H1 (cell line): ENCODE data around the gene DDI2. TPM values are rescaled to one million over a fixed set of nuclear protein-coding genes. Genes with fewer than 3 reads are reported as not detected.

Experiments
- CTCF ChIA-PET: fragments of 300-600 bp; sonication (Branson Sonifier 250); formaldehyde crosslinking; loops from one replicate; lab custom pipeline; 2021; ENCODE audit not compliant: partially characterized antibody; lab: Charles Lee
- POLR2A ChIA-PET: fragments of 300-600 bp; sonication (Branson Sonifier 250); formaldehyde crosslinking; loops from one replicate; lab custom pipeline; 2021; ENCODE audit warnings: inconsistent platforms; ENCODE audit not compliant: partially characterized antibody; lab: Charles Lee
- DNase-seq, 2 experiments: peaks; one replicate each; pipeline versions ENCODE4 v3.0.0 to v3.0.0-alpha.2; 2010 to 2022; ENCODE audit warnings: low spot score in 2 of 2, low read depth in 1 of 2, mixed read lengths in 1 of 2
- FAIRE-seq: peaks from 2 replicates; lab custom pipeline; 2011; peaks lifted over from hg19 to GRCh38; lab: Jason Lieb, UNC
- H2AFZ ChIP-seq: 2 replicates; pipeline ENCODE4 v1.8.1; 2012; ENCODE audit warnings: low read length, inconsistent platforms
- H2AK5ac ChIP-seq: 2 replicates; pipeline ENCODE4 v1.6.1; 2013; ENCODE audit warnings: low read depth, low read length
- H2BK120ac ChIP-seq: replicated peaks from 2 replicates; pipeline ENCODE3; 2013; ENCODE audit warnings: low read depth, low read length, inconsistent platforms
- H2BK12ac ChIP-seq: 2 replicates; pipeline ENCODE4 v1.6.1; 2013; ENCODE audit warnings: low read depth, low read length
- H2BK15ac ChIP-seq: 2 replicates; pipeline ENCODE4 v1.6.1; 2013; ENCODE audit warnings: low read length
- H2BK20ac ChIP-seq: 2 replicates; pipeline ENCODE4 v1.6.1; 2013; ENCODE audit warnings: low read length
- H2BK5ac ChIP-seq: 2 replicates; pipeline ENCODE4 v1.6.1; 2013; ENCODE audit warnings: low read depth, low read length
- H3K14ac ChIP-seq: 2 replicates; pipeline ENCODE4 v1.6.1; 2013; ENCODE audit warnings: inconsistent platforms; ENCODE audit not compliant: insufficient read length
- H3K18ac ChIP-seq: 2 replicates; pipeline ENCODE4 v1.6.1; 2013; ENCODE audit warnings: low read length; ENCODE audit errors: extremely low read depth
- H3K23ac ChIP-seq: 2 replicates; pipeline ENCODE4 v1.6.1; 2013; ENCODE audit warnings: inconsistent platforms; ENCODE audit not compliant: insufficient read length
- H3K23me2 ChIP-seq: 2 replicates; pipeline ENCODE4 v1.6.1; 2013; ENCODE audit warnings: low read depth, low read length
- H3K27ac ChIP-seq: 2 replicates; pipeline ENCODE4 v1.6.1; 2011; ENCODE audit warnings: low read depth, low read length, inconsistent platforms
- H3K27me3 ChIP-seq, 4 experiments: replicated peaks in 1 of 4; 1 replicate in 1 of 4; 2 replicates in 3 of 4; pipeline versions ENCODE4 v1.6.1 to v1.8.1; 2011 to 2013; ENCODE audit warnings: low read length in 3 of 4, mild to moderate bottlenecking in 3 of 4, inconsistent platforms in 2 of 4, mixed read lengths in 2 of 4, moderate library complexity in 1 of 4; ENCODE audit not compliant: control insufficient read depth in 3 of 4, insufficient read depth in 3 of 4; ENCODE audit errors: extremely low read depth in 1 of 4
- H3K36me3 ChIP-seq, 4 experiments: 2 replicates each; pipeline versions ENCODE4 v1.6.1 to v1.8.1; 2011 to 2013; ENCODE audit warnings: mild to moderate bottlenecking in 4 of 4, low read length in 3 of 4, moderate library complexity in 2 of 4, control low read depth in 1 of 4, inconsistent platforms in 1 of 4; ENCODE audit not compliant: insufficient read depth in 4 of 4, control insufficient read depth in 2 of 4
- H3K4ac ChIP-seq: replicated peaks from 2 replicates; pipeline ENCODE3; 2013; ENCODE audit warnings: low read length, low read depth, mixed read lengths, inconsistent platforms; ENCODE audit not compliant: insufficient read length
- H3K4me1 ChIP-seq, 4 experiments: replicated peaks in 1 of 4; 1 replicate in 1 of 4; 2 replicates in 3 of 4; pipeline versions ENCODE4 v1.6.1 to v1.8.1; 2011 to 2013; ENCODE audit warnings: low read length in 3 of 4, inconsistent platforms in 2 of 4, mixed read lengths in 1 of 4; ENCODE audit not compliant: insufficient read depth in 4 of 4, control insufficient read depth in 3 of 4
- H3K4me2 ChIP-seq, 2 experiments: 2 replicates each; pipeline versions ENCODE4 v1.6.1 to v1.8.1; 2011 to 2013; ENCODE audit warnings: low read depth in 2 of 2, low read length in 2 of 2, control low read depth in 1 of 2, inconsistent platforms in 1 of 2, mild to moderate bottlenecking in 1 of 2; ENCODE audit not compliant: insufficient read depth in 1 of 2
- H3K4me3 ChIP-seq, 4 experiments: fragments of 200-600, 300-600 bp in 1 of 4; sonication (generic), shearing (Covaris generic), sonication (Bioruptor Twin) in 1 of 4; 2 replicates each; pipeline versions ENCODE4 v1.5.1 to v1.8.1; 2011 to 2016; ENCODE audit warnings: low read length in 4 of 4, low read depth in 3 of 4, control low read depth in 2 of 4, inconsistent platforms in 2 of 4, mild to moderate bottlenecking in 2 of 4, mixed read lengths in 1 of 4, moderate library complexity in 1 of 4; ENCODE audit not compliant: insufficient read depth in 2 of 4; ENCODE audit errors: extremely low read depth in 1 of 4
- H3K56ac ChIP-seq: replicated peaks from 2 replicates; pipeline ENCODE3; 2013; ENCODE audit warnings: low read depth, mild to moderate bottlenecking, mixed read lengths, low read length, inconsistent platforms; ENCODE audit not compliant: insufficient read length
- H3K79me1 ChIP-seq: 2 replicates; pipeline ENCODE4 v1.6.1; 2013; ENCODE audit warnings: low read depth, low read length, control low read depth
- H3K79me2 ChIP-seq, 2 experiments: 2 replicates each; pipeline versions ENCODE4 v1.6.1 to v1.8.1; 2012 to 2013; ENCODE audit warnings: low read length in 2 of 2, mild to moderate bottlenecking in 2 of 2, inconsistent platforms in 1 of 2; ENCODE audit not compliant: insufficient read depth in 2 of 2, control insufficient read depth in 1 of 2
- H3K9ac ChIP-seq, 4 experiments: replicated peaks in 1 of 4; 1 replicate in 1 of 4; 2 replicates in 3 of 4; pipeline versions ENCODE4 v1.6.1 to v1.8.1; 2011 to 2013; ENCODE audit warnings: low read depth in 3 of 4, low read length in 3 of 4, control low read depth in 2 of 4, mild to moderate bottlenecking in 2 of 4, moderate library complexity in 2 of 4, inconsistent platforms in 1 of 4; ENCODE audit errors: extremely low read depth in 1 of 4
- H3K9me3 ChIP-seq, 2 experiments: 2 replicates each; pipeline versions ENCODE4 v1.6.1 to v1.8.1; 2012 to 2013; ENCODE audit warnings: mild to moderate bottlenecking in 2 of 2, moderate library complexity in 2 of 2, control low read depth in 1 of 2, inconsistent platforms in 1 of 2, low read depth in 1 of 2, low read length in 1 of 2, mixed read lengths in 1 of 2; ENCODE audit not compliant: insufficient read depth in 2 of 2
- H4K20me1 ChIP-seq, 2 experiments: replicated peaks in 1 of 2; 2 replicates each; pipeline versions ENCODE3 to v1.8.1; 2011 to 2013; ENCODE audit warnings: inconsistent platforms in 2 of 2, low read length in 2 of 2, mild to moderate bottlenecking in 1 of 2; ENCODE audit not compliant: insufficient read depth in 2 of 2, control insufficient read depth in 1 of 2
- H4K5ac ChIP-seq: 2 replicates; pipeline ENCODE4 v1.6.1; 2013; ENCODE audit warnings: low read length, low read depth, mixed read lengths, inconsistent platforms; ENCODE audit not compliant: insufficient read length
- H4K8ac ChIP-seq: 2 replicates; pipeline ENCODE4 v1.8.0; 2013; ENCODE audit warnings: mild to moderate bottlenecking, moderate library complexity, low read length, inconsistent platforms; ENCODE audit not compliant: insufficient read depth; ENCODE audit errors: extremely low read depth
- H4K91ac ChIP-seq: replicated peaks from 2 replicates; pipeline ENCODE3; 2013; ENCODE audit warnings: low read length, mixed read lengths, inconsistent platforms; ENCODE audit not compliant: insufficient read length
- ASH2L ChIP-seq: fragments of 200-600, 300-600 bp; sonication (generic); IDR thresholded peaks from one replicate; pipeline ENCODE4 v1.7.1; 2017; ENCODE audit warnings: low read length
- BRCA1 ChIP-seq: IDR thresholded peaks from 2 replicates; pipeline ENCODE4 v1.6.1; 2012; ENCODE audit warnings: low read depth, low read length, improper control_type of control experiment
- CHD1 ChIP-seq: IDR thresholded peaks from 2 replicates; pipeline ENCODE4 v1.6.1; 2012; ENCODE audit warnings: low read depth, low read length, improper control_type of control experiment
- CHD2 ChIP-seq: IDR thresholded peaks from 2 replicates; pipeline ENCODE4 v1.6.1; 2012; ENCODE audit warnings: low read length, improper control_type of control experiment
- CTBP2 ChIP-seq: IDR thresholded peaks from 2 replicates; pipeline ENCODE4 v1.7.0; 2011; ENCODE audit warnings: borderline replicate concordance, mild to moderate bottlenecking, moderate library complexity, mixed read lengths, low read length; ENCODE audit not compliant: insufficient read depth, insufficient read length
- GTF2F1 ChIP-seq: IDR thresholded peaks from 2 replicates; pipeline ENCODE4 v1.6.1; 2012; ENCODE audit warnings: low read depth, low read length, improper control_type of control experiment, borderline replicate concordance
- JUN ChIP-seq: IDR thresholded peaks from 2 replicates; pipeline ENCODE4 v1.6.1; 2011; ENCODE audit warnings: low read depth, mild to moderate bottlenecking, improper control_type of control experiment, low read length
- JUND ChIP-seq: IDR thresholded peaks from 2 replicates; pipeline ENCODE4 v1.6.1; 2011; ENCODE audit warnings: mild to moderate bottlenecking, improper control_type of control experiment, low read length
- KDM4A ChIP-seq: IDR thresholded peaks from one replicate; pipeline ENCODE4 v1.7.1; 2012; ENCODE audit warnings: low read depth, mild to moderate bottlenecking, moderate library complexity, low read length, inconsistent platforms; ENCODE audit not compliant: severe bottlenecking
- POLR2AphosphoS5 ChIP-seq: IDR thresholded peaks from 2 replicates; pipeline ENCODE4 v1.6.1; 2011; ENCODE audit warnings: low read depth, low read length
- RAD21 ChIP-seq, 2 experiments: IDR thresholded peaks in 1 of 2; conservative IDR thresholded peaks in 1 of 2; 2 replicates each; pipeline ENCODE4 v1.6.1; 2011; ENCODE audit warnings: low read depth in 2 of 2, low read length in 2 of 2, improper control_type of control experiment in 1 of 2, inconsistent platforms in 1 of 2, mild to moderate bottlenecking in 1 of 2, moderate library complexity in 1 of 2
- SP1 ChIP-seq: IDR thresholded peaks from 2 replicates; pipeline ENCODE4 v1.6.1; 2011; ENCODE audit warnings: low read depth, low read length
- SP4 ChIP-seq: IDR thresholded peaks from 2 replicates; pipeline ENCODE4 v1.6.1; 2012; ENCODE audit warnings: low read length, inconsistent platforms
- TEAD4 ChIP-seq: IDR thresholded peaks from 2 replicates; pipeline ENCODE4 v1.6.1; 2012; ENCODE audit warnings: low read depth, low read length, inconsistent platforms, mixed read lengths
- YY1 ChIP-seq: IDR thresholded peaks from 2 replicates; pipeline ENCODE4 v1.6.1; 2011; ENCODE audit warnings: low read depth, mild to moderate bottlenecking, low read length
- WGBS, 2 experiments: shearing (Covaris generic) in 1 of 2; methylation state at CpG; one replicate each; pipeline versions ENCODE4 v1.1.6 to v1.1.7; 2013 to 2015; ENCODE audit warnings: low lambda C conversion rate in 2 of 2, mixed read lengths in 2 of 2, inconsistent platforms in 1 of 2, low coverage in 1 of 2, missing lambda C conversion rate in 1 of 2; ENCODE audit not compliant: insufficient replicate concordance in 2 of 2, insufficient coverage in 1 of 2, insufficient read length in 1 of 2; ENCODE audit errors: extremely low coverage in 1 of 2, missing lambda C conversion rate in 1 of 2; 5-methylcytosine and 5-hydroxymethylcytosine counted together
- polyA plus RNA-seq, 7 experiments: library from polyadenylated mRNA; depleted of rRNA in 3 of 7; stranded (reverse) in 5 of 7; unstranded in 2 of 7; fragments of >200 nt in 5 of 7; fragments of 200-250 nt in 2 of 7; gene quantifications; 1 replicate in 5 of 7; 2 replicates in 1 of 7; 4 replicates in 1 of 7; pipeline versions ENCODE4 v1.2.1 to v1.2.3, GENCODE V29; 2011 to 2013; ENCODE audit warnings: missing spikeins in 2 of 7, mixed read lengths in 2 of 7
- total RNA-seq: library from RNA; stranded (reverse); fragmentation: NEBNext Ultra II Directional; extraction: Animal tissue kit (Norgen Biotek cat#: 25700); gene quantifications from 2 replicates; pipeline ENCODE4 v1.2.1, GENCODE V29; 2021

DDI2 gene
- total and polyA plus RNA-seq, 2 of the 8 experiments (the other 6 are each of a cell fraction or from before 2014, with no cell fraction given), result 7.7 to 38.3 TPM

GRCh38 chr1:15712168-15712567, 94.9 kb downstream of the DDI2 start:
- H3K79me1 ChIP-seq, result peaks cover 5% of the 10 kb centered on the region
- no peak overlapping the region for H3K23ac ChIP-seq
- FAIRE-seq, result no peak
- no peaks in the 10 kb centered on the region for H3K79me2 ChIP-seq
- no peak overlapping the region for H3K18ac ChIP-seq
- POLR2A ChIA-PET, result interaction anchor here (1.7 kb wide), 1 partner anchor 13 kb away, joined by 3 read pairs; no protein-coding TSS in a partner anchor
- H2BK5ac ChIP-seq, result no peak overlapping the region
- no peaks in the 10 kb centered on the region for H3K27me3 ChIP-seq
- H2BK20ac ChIP-seq, result no peak overlapping the region
- no peaks in the 10 kb centered on the region for H3K23me2 ChIP-seq
- peaks cover 3 to 7% of the 10 kb centered on the region in 2 experiments for H4K20me1 ChIP-seq
- no peak overlapping the region for H3K56ac ChIP-seq
- H4K5ac ChIP-seq, result no peak overlapping the region
- H3K4me1 ChIP-seq, result no peaks in the 10 kb centered on the region
- H3K27ac ChIP-seq, result no peak overlapping the region
- H3K4me2 ChIP-seq, result no peak overlapping the region
- H3K4me3 ChIP-seq, result no peak overlapping the region
- no peak overlapping the region for H3K14ac ChIP-seq
- H3K9me3 ChIP-seq, result no peaks in the 10 kb centered on the region
- TF ChIP-seq BRCA1 (no peak), CHD1 (no peak), TEAD4 (no peak), ASH2L (no peak), JUN (no peak), YY1 (no peak), POLR2AphosphoS5 (no peak), SP1 (no peak), RAD21 (IDR thresholded peaks at IDR 0.05 in 1 of 2, conservative IDR thresholded peaks at IDR 0.05 in 1 of 2; ENCODE audit: low read depth in 2 of 2, low read length in 2 of 2) (no peak), CHD2 (no peak), CTBP2 (no peak), SP4 (no peak), GTF2F1 (no peak), JUND (no peak), KDM4A (no peak)
- DNase-seq, result no peak
- no peak overlapping the region for H2AFZ ChIP-seq
- H2BK120ac ChIP-seq, result no peak overlapping the region
- H3K4ac ChIP-seq, result no peak overlapping the region
- H2BK15ac ChIP-seq, result no peak overlapping the region
- WGBS, 2 experiments, result 91% methylated on average over 4 of the region's 4 CpGs; no CpG with 5 or more reads in 1 of the 2 experiments
- no peak overlapping the region for H4K91ac ChIP-seq
- no peak overlapping the region for H4K8ac ChIP-seq
- no peak overlapping the region for H2AK5ac ChIP-seq
- no peak overlapping the region for H3K9ac ChIP-seq
- CTCF ChIA-PET, result interaction anchor here (1.4 kb wide), 1 partner anchor 20 kb away, joined by 4 read pairs; no protein-coding TSS in a partner anchor
- no peak overlapping the region for H2BK12ac ChIP-seq
- peaks cover 0 to 7% (median 2%) of the 10 kb centered on the region in 4 experiments; a peak in 4 of 8 replicates for H3K36me3 ChIP-seq
